ENCODE data around the gene OR9Q1. TPM values are rescaled to one million over a fixed set of nuclear protein-coding genes. Genes with fewer than 3 reads are reported as not detected.

Gene OR9Q1
- total and polyA plus RNA-seq, 2 donors (not counting 1 experiment from before 2014, with no cell fraction given) = not detected

- peaks cover 26% of the 10 kb centered on the region for H3K4me1 ChIP-seq (ENCODE audit: control insufficient read depth, extremely low read depth, insufficient read depth, low read length)
- no peak overlapping the region for H3K4me2 ChIP-seq (ENCODE audit: extremely low read depth, insufficient read depth, low read length)
- no peaks in the 10 kb centered on the region for H3K27me3 ChIP-seq (ENCODE audit: control insufficient read depth, insufficient read depth, low read length)
- H3K9me3 ChIP-seq (ENCODE audit: control insufficient read depth, insufficient read depth, low read depth, low read length) = no peaks in the 10 kb centered on the region
- H3K4me3 ChIP-seq (replicated peaks in 1 of 4; ENCODE audit: control extremely low read depth in 1 of 4, insufficient read depth in 1 of 4, low read depth in 3 of 4, low read length in 4 of 4) = no peak overlapping the region
- no peaks in the 10 kb centered on the region for H4K20me1 ChIP-seq (ENCODE audit: control insufficient read depth, extremely low read depth, insufficient read depth, low read length)
- no peak overlapping the region for H3K27ac ChIP-seq (ENCODE audit: insufficient read depth, low read length)
- TF ChIP-seq, protein P1, sequence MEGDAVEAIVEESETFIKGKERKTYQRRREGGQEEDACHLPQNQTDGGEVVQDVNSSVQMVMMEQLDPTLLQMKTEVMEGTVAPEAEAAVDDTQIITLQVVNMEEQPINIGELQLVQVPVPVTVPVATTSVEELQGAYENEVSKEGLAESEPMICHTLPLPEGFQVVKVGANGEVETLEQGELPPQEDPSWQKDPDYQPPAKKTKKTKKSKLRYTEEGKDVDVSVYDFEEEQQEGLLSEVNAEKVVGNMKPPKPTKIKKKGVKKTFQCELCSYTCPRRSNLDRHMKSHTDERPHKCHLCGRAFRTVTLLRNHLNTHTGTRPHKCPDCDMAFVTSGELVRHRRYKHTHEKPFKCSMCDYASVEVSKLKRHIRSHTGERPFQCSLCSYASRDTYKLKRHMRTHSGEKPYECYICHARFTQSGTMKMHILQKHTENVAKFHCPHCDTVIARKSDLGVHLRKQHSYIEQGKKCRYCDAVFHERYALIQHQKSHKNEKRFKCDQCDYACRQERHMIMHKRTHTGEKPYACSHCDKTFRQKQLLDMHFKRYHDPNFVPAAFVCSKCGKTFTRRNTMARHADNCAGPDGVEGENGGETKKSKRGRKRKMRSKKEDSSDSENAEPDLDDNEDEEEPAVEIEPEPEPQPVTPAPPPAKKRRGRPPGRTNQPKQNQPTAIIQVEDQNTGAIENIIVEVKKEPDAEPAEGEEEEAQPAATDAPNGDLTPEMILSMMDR (conservative IDR thresholded peaks at IDR 0.05 in 1 of 2, IDR thresholded peaks at IDR 0.05 in 1 of 2; ENCODE audit: low read depth in 1 of 2, low read length in 2 of 2) = no peak
- TF ChIP-seq EZH2 (IDR thresholded peaks at IDR 0.05; ENCODE audit: low read length, missing control alignments) = no peak
- no peak overlapping the region for H3K9ac ChIP-seq (ENCODE audit: insufficient read depth, low read length)
- H2AFZ ChIP-seq (ENCODE audit: low read length) = no peak overlapping the region
- H3K36me3 ChIP-seq (ENCODE audit: control insufficient read depth, insufficient read depth, low read length) = no peaks in the 10 kb centered on the region
- peak in 1 of 2 donors; percentile 82 for DNase-seq (ENCODE audit: low read depth in 2 of 2)
- H3K79me2 ChIP-seq (ENCODE audit: control insufficient read depth, insufficient read depth, low read length) = no peaks in the 10 kb centered on the region
Observed at GRCh38 chr11:58057481-58057880, 33.8 kb downstream of the OR9Q1 start.

- H2AFZ ChIP-seq (ENCODE audit: low read length) = peak overlapping the region; percentile 61
- H3K4me3 ChIP-seq (replicated peaks in 1 of 4; ENCODE audit: control extremely low read depth in 1 of 4, insufficient read depth in 1 of 4, low read depth in 3 of 4, low read length in 4 of 4) = no peak overlapping the region
- peak overlapping the region; percentile 91 for H3K27ac ChIP-seq (ENCODE audit: insufficient read depth, low read length)
- peak overlapping the region; percentile 33 for H3K9ac ChIP-seq (ENCODE audit: insufficient read depth, low read length)
- no peak overlapping the region for H3K4me2 ChIP-seq (ENCODE audit: extremely low read depth, insufficient read depth, low read length)
- no peak for DNase-seq (ENCODE audit: low read depth in 2 of 2)
- H3K27me3 ChIP-seq (ENCODE audit: control insufficient read depth, insufficient read depth, low read length) = no peaks in the 10 kb centered on the region
- peaks cover 26% of the 10 kb centered on the region for H3K4me1 ChIP-seq (ENCODE audit: control insufficient read depth, extremely low read depth, insufficient read depth, low read length)
- H3K9me3 ChIP-seq (ENCODE audit: control insufficient read depth, insufficient read depth, low read depth, low read length) = no peaks in the 10 kb centered on the region
- H3K79me2 ChIP-seq (ENCODE audit: control insufficient read depth, insufficient read depth, low read length) = no peaks in the 10 kb centered on the region
- no peak for TF ChIP-seq EZH2 (IDR thresholded peaks at IDR 0.05; ENCODE audit: low read length, missing control alignments)
- TF ChIP-seq, protein P1 (conservative IDR thresholded peaks at IDR 0.05 in 1 of 2, IDR thresholded peaks at IDR 0.05 in 1 of 2; ENCODE audit: low read depth in 1 of 2, low read length in 2 of 2) = no peak
- H4K20me1 ChIP-seq (ENCODE audit: control insufficient read depth, extremely low read depth, insufficient read depth, low read length) = no peaks in the 10 kb centered on the region
- no peaks in the 10 kb centered on the region for H3K36me3 ChIP-seq (ENCODE audit: control insufficient read depth, insufficient read depth, low read length)
Observed at GRCh38 chr11:58058276-58059006, 34.8 kb downstream of the OR9Q1 start.

GRCh38 chr11:58059007-58059350, 35.3 kb downstream of the OR9Q1 start:
- Histone ChIP-seq H3K27ac (ENCODE audit: insufficient read depth, low read length) (peak overlapping the region; percentile 91), H3K9ac (ENCODE audit: insufficient read depth, low read length) (peak overlapping the region; percentile 33), H3K4me2 (ENCODE audit: extremely low read depth, insufficient read depth, low read length) (no peak overlapping the region), H3K27me3 (ENCODE audit: control insufficient read depth, insufficient read depth, low read length) (no peaks in the 10 kb centered on the region), H4K20me1 (ENCODE audit: control insufficient read depth, extremely low read depth, insufficient read depth, low read length) (no peaks in the 10 kb centered on the region), H2AFZ (ENCODE audit: low read length) (peak overlapping the region; percentile 61), H3K9me3 (ENCODE audit: control insufficient read depth, insufficient read depth, low read depth, low read length) (no peaks in the 10 kb centered on the region), H3K79me2 (ENCODE audit: control insufficient read depth, insufficient read depth, low read length) (no peaks in the 10 kb centered on the region), H3K4me3 (replicated peaks in 1 of 4; ENCODE audit: control extremely low read depth in 1 of 4, insufficient read depth in 1 of 4, low read depth in 3 of 4, low read length in 4 of 4) (no peak overlapping the region), H3K36me3 (ENCODE audit: control insufficient read depth, insufficient read depth, low read length) (no peaks in the 10 kb centered on the region), H3K4me1 (ENCODE audit: control insufficient read depth, extremely low read depth, insufficient read depth, low read length) (peaks cover 26% of the 10 kb centered on the region)
- DNase-seq (ENCODE audit: low read depth in 2 of 2) = peak; percentile 77 to 97
- no peak for TF ChIP-seq EZH2 (IDR thresholded peaks at IDR 0.05; ENCODE audit: low read length, missing control alignments)
- TF ChIP-seq, protein P1 (conservative IDR thresholded peaks at IDR 0.05 in 1 of 2, IDR thresholded peaks at IDR 0.05 in 1 of 2; ENCODE audit: low read depth in 1 of 2, low read length in 2 of 2) = no peak

Data from fibroblast of lung (primary cell).